ENCODE results near the gene MBTPS1. TPM values are rescaled to one million over a fixed set of nuclear protein-coding genes. Genes with fewer than 3 reads are reported as not detected.

Gene MBTPS1
- total and polyA plus RNA-seq, 4 donors, result 21.1 to 65.0 (median 30.8) TPM

DNA sequence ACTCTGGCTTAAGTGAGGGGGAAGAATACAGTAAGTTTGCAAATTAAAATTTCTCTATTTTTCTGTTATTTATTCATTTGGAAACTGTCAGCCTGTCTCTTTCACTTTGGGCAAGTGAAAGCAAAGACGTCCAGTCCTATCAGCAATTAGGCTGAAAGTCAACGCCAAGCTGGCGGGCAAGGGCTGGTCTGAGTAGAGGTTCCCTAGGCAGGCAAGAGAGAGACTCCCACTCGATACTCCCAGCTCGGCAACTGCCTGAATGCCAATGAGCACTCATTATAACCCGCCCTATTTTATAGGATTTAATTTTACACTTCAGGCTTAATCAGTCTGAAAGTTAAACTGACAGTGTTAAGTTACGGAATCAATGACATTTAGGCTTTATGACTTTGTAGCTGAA lies 59.8 kb downstream of the MBTPS1 start (continued):
- TF ChIP-seq, protein P1, sequence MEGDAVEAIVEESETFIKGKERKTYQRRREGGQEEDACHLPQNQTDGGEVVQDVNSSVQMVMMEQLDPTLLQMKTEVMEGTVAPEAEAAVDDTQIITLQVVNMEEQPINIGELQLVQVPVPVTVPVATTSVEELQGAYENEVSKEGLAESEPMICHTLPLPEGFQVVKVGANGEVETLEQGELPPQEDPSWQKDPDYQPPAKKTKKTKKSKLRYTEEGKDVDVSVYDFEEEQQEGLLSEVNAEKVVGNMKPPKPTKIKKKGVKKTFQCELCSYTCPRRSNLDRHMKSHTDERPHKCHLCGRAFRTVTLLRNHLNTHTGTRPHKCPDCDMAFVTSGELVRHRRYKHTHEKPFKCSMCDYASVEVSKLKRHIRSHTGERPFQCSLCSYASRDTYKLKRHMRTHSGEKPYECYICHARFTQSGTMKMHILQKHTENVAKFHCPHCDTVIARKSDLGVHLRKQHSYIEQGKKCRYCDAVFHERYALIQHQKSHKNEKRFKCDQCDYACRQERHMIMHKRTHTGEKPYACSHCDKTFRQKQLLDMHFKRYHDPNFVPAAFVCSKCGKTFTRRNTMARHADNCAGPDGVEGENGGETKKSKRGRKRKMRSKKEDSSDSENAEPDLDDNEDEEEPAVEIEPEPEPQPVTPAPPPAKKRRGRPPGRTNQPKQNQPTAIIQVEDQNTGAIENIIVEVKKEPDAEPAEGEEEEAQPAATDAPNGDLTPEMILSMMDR (IDR thresholded peaks at IDR 0.05; ENCODE audit: low read depth, low read length, missing input control), result no peak
- TF ChIP-seq GABPA (IDR thresholded peaks at IDR 0.05 in 1 of 2, conservative IDR thresholded peaks at IDR 0.05 in 1 of 2), result no peak
- no peak for TF ChIP-seq TAF1 (conservative IDR thresholded peaks at IDR 0.05)
- no peak for TF ChIP-seq JUND (IDR thresholded peaks at IDR 0.05)
- TF ChIP-seq, protein P2, sequence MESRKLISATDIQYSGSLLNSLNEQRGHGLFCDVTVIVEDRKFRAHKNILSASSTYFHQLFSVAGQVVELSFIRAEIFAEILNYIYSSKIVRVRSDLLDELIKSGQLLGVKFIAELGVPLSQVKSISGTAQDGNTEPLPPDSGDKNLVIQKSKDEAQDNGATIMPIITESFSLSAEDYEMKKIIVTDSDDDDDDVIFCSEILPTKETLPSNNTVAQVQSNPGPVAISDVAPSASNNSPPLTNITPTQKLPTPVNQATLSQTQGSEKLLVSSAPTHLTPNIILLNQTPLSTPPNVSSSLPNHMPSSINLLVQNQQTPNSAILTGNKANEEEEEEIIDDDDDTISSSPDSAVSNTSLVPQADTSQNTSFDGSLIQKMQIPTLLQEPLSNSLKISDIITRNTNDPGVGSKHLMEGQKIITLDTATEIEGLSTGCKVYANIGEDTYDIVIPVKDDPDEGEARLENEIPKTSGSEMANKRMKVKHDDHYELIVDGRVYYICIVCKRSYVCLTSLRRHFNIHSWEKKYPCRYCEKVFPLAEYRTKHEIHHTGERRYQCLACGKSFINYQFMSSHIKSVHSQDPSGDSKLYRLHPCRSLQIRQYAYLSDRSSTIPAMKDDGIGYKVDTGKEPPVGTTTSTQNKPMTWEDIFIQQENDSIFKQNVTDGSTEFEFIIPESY (IDR thresholded peaks at IDR 0.05), result no peak
- TF ChIP-seq NR2F2 (IDR thresholded peaks at IDR 0.05), result no peak
- TF ChIP-seq RAD21 (IDR thresholded peaks at IDR 0.05), result no peak

DNA sequence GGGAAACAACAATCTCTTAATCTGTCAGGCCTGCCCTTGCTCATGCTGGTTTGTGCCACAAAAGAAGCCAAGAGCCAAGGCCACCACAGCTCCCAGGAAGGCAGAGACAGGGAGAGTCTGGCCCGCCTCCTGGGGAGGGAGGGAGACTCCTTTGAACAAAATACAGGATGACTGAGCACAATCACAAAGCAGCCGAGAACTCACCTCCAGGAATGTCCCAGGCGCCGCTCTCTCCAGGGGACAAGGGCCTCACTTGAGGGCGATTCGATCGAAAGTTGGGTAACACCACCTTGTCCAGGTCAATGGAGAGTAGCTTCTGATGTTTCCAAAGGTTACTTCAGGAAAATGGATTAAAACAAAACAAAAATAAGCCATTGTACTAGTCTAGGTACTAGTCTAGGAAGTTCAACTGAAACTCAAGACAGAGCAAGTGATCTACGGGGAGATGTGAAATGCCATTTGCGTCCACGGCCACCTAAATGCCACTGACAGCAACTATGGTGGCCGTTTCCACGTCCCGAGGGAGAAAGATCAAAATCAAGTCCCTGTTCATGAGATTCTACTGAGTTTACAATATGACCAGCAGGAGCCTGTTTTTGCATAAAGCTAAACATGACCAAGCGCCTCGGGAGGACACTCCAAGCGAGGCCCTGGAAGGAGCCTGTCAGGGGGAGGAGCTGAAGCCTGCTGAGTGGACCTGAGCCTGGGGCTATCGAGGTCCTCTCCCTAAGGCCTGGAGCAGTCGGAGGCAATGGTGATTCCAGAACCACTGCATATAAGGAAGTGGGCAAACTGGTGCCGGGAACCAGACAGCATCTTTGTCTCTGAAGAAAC lies 60.7 kb downstream of the MBTPS1 start:
- no peaks in the 10 kb centered on the region for H3K4me1 ChIP-seq (ENCODE audit: control insufficient read depth in 4 of 4, insufficient read depth in 4 of 4, low read length in 3 of 4)
- H3K9me3 ChIP-seq (ENCODE audit: control insufficient read depth in 4 of 4, low read length in 3 of 4), result no peaks in the 10 kb centered on the region
- peaks cover 16 to 90% (median 63%) of the 10 kb centered on the region in 4 donors for H3K36me3 ChIP-seq (ENCODE audit: control insufficient read depth in 4 of 4, insufficient read depth in 3 of 4, low read depth in 1 of 4, low read length in 3 of 4)
- H3K4me3 ChIP-seq (ENCODE audit: low read depth in 1 of 3, low read length in 3 of 3), result no peak overlapping the region
- 96% methylated on average over 19 of the region's 19 CpGs for WGBS
- TF ChIP-seq, protein P3, sequence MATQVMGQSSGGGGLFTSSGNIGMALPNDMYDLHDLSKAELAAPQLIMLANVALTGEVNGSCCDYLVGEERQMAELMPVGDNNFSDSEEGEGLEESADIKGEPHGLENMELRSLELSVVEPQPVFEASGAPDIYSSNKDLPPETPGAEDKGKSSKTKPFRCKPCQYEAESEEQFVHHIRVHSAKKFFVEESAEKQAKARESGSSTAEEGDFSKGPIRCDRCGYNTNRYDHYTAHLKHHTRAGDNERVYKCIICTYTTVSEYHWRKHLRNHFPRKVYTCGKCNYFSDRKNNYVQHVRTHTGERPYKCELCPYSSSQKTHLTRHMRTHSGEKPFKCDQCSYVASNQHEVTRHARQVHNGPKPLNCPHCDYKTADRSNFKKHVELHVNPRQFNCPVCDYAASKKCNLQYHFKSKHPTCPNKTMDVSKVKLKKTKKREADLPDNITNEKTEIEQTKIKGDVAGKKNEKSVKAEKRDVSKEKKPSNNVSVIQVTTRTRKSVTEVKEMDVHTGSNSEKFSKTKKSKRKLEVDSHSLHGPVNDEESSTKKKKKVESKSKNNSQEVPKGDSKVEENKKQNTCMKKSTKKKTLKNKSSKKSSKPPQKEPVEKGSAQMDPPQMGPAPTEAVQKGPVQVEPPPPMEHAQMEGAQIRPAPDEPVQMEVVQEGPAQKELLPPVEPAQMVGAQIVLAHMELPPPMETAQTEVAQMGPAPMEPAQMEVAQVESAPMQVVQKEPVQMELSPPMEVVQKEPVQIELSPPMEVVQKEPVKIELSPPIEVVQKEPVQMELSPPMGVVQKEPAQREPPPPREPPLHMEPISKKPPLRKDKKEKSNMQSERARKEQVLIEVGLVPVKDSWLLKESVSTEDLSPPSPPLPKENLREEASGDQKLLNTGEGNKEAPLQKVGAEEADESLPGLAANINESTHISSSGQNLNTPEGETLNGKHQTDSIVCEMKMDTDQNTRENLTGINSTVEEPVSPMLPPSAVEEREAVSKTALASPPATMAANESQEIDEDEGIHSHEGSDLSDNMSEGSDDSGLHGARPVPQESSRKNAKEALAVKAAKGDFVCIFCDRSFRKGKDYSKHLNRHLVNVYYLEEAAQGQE (IDR thresholded peaks at IDR 0.05), result no peak
- TF ChIP-seq, protein P2 (IDR thresholded peaks at IDR 0.05), result no peak
- no peak for TF ChIP-seq SP1 (IDR thresholded peaks at IDR 0.05)
- no peak for TF ChIP-seq HNF4G (IDR thresholded peaks at IDR 0.05)
- no peak for TF ChIP-seq YY1 (IDR thresholded peaks at IDR 0.05)
- TF ChIP-seq FOXA1 (IDR thresholded peaks at IDR 0.05), result no peak
- no peak for TF ChIP-seq EGR1 (IDR thresholded peaks at IDR 0.05; ENCODE audit: low read depth in 2 of 2)
- no peak for TF ChIP-seq TAF1 (conservative IDR thresholded peaks at IDR 0.05)
- no peak for TF ChIP-seq GABPA (IDR thresholded peaks at IDR 0.05 in 1 of 2, conservative IDR thresholded peaks at IDR 0.05 in 1 of 2)
- no peak for TF ChIP-seq JUND (IDR thresholded peaks at IDR 0.05)
- TF ChIP-seq, protein P4, sequence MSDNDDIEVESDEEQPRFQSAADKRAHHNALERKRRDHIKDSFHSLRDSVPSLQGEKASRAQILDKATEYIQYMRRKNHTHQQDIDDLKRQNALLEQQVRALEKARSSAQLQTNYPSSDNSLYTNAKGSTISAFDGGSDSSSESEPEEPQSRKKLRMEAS (IDR thresholded peaks at IDR 0.05), result no peak
- no peak for TF ChIP-seq FOXA2 (IDR thresholded peaks at IDR 0.05)
- TF ChIP-seq HNF4A (conservative IDR thresholded peaks at IDR 0.05), result no peak
- TF ChIP-seq RAD21 (IDR thresholded peaks at IDR 0.05), result no peak
- TF ChIP-seq NR2F2 (IDR thresholded peaks at IDR 0.05), result no peak
- TF ChIP-seq, protein P5, sequence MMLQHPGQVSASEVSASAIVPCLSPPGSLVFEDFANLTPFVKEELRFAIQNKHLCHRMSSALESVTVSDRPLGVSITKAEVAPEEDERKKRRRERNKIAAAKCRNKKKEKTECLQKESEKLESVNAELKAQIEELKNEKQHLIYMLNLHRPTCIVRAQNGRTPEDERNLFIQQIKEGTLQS (IDR thresholded peaks at IDR 0.05), result no peak
- no peak overlapping the region for H3K27ac ChIP-seq (ENCODE audit: low read depth in 1 of 2, low read length in 2 of 2)
- DNase-seq (ENCODE audit: low spot score), result no peak
- no peaks in the 10 kb centered on the region for H3K27me3 ChIP-seq (ENCODE audit: control insufficient read depth in 4 of 4, insufficient read depth in 4 of 4, low read length in 3 of 4)
- H3K9ac ChIP-seq (ENCODE audit: low read depth in 1 of 2, low read length in 2 of 2), result no peak overlapping the region

Measured in liver (tissue), 9 donors.